Endothelial cell (in vitro differentiated cells): ENCODE measurements around the gene OR10A6. TPM values are rescaled to one million over a fixed set of nuclear protein-coding genes. Genes with fewer than 3 reads are reported as not detected.

Source experiments
- DNase-seq: peaks from one replicate; pipeline ENCODE4 v3.0.0; 2021; ENCODE audit warnings: low spot score
- H3K27ac Mint-ChIP-seq: one replicate; pipeline ENCODE4 v1.8.0; 2021; ENCODE audit warnings: mixed read lengths, inconsistent platforms; ENCODE audit not compliant: unreplicated experiment
- H3K27me3 Mint-ChIP-seq: one replicate; pipeline ENCODE4 v1.8.0; 2021; ENCODE audit warnings: mild to moderate bottlenecking, moderate library complexity, mixed read lengths, inconsistent platforms; ENCODE audit not compliant: unreplicated experiment
- H3K36me3 Mint-ChIP-seq: one replicate; pipeline ENCODE4 v1.8.0; 2021; ENCODE audit warnings: mild to moderate bottlenecking, low read depth, mixed read lengths, inconsistent platforms; ENCODE audit not compliant: unreplicated experiment
- H3K4me1 Mint-ChIP-seq: one replicate; pipeline ENCODE4 v1.8.0; 2021; ENCODE audit warnings: mild to moderate bottlenecking, mixed read lengths, inconsistent platforms; ENCODE audit not compliant: unreplicated experiment
- H3K4me3 Mint-ChIP-seq: one replicate; pipeline ENCODE4 v1.8.0; 2021; ENCODE audit warnings: mild to moderate bottlenecking, mixed read lengths, inconsistent platforms; ENCODE audit not compliant: unreplicated experiment
- H3K9me3 Mint-ChIP-seq: one replicate; pipeline ENCODE4 v1.8.0; 2021; ENCODE audit warnings: mixed read lengths, inconsistent platforms; ENCODE audit not compliant: unreplicated experiment
- CTCF ChIP-seq: fragments of 200-600 bp; sonication (generic); IDR thresholded peaks from one replicate; pipeline ENCODE4 v1.5.0; 2021; ENCODE audit warnings: antibody characterized with exemption; ENCODE audit not compliant: unreplicated experiment
- total RNA-seq: library from RNA; stranded (reverse); fragmentation: NEBNext Ultra II Directional; extraction: Animal tissue kit (Norgen Biotek cat#: 25700); gene quantifications from one replicate; pipeline ENCODE4 v1.2.1, GENCODE V29; 2021; ENCODE audit not compliant: unreplicated experiment

The OR10A6 gene
- total RNA-seq, 1 donor from 2014 or later = not detected

- no peak for DNase-seq
- H3K4me1 Mint-ChIP-seq = no peaks in the 10 kb centered on the region
- H3K4me3 Mint-ChIP-seq = no peak overlapping the region
- H3K9me3 Mint-ChIP-seq = no peaks in the 10 kb centered on the region
- no peak for TF ChIP-seq CTCF
- H3K27ac Mint-ChIP-seq = no peak overlapping the region
- peaks cover 4% of the 10 kb centered on the region for H3K36me3 Mint-ChIP-seq
- peaks cover 8% of the 10 kb centered on the region for H3K27me3 Mint-ChIP-seq
Observed at GRCh38 chr11:7918141-7918540, 12.9 kb downstream of the OR10A6 start.

DNA sequence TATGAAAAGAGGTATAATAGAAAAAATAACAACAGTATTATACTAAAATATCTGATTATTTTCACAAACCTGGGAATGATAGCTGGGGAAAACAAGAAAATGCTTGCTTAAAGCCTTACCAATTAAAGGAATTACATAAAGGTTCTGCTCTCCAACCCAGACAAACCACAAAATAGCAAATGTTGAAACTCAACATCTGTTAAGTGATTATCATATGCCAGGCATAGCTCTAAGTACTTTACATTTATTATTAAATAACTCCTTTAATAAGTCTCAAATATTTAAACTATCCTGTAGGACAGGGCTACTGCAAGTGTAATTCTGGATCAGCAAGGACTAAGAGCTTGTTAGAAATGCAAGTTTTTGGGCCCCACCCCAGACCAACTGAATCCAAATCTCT, 20.1 kb downstream of the OR10A6 start:
- no peak for TF ChIP-seq CTCF
- Mint-ChIP-seq H3K36me3 (no peaks in the 10 kb centered on the region), H3K4me3 (no peak overlapping the region), H3K27ac (no peak overlapping the region), H3K4me1 (peaks cover 33% of the 10 kb centered on the region), H3K27me3 (peaks cover 6% of the 10 kb centered on the region), H3K9me3 (no peaks in the 10 kb centered on the region)
- no peak for DNase-seq

DNA sequence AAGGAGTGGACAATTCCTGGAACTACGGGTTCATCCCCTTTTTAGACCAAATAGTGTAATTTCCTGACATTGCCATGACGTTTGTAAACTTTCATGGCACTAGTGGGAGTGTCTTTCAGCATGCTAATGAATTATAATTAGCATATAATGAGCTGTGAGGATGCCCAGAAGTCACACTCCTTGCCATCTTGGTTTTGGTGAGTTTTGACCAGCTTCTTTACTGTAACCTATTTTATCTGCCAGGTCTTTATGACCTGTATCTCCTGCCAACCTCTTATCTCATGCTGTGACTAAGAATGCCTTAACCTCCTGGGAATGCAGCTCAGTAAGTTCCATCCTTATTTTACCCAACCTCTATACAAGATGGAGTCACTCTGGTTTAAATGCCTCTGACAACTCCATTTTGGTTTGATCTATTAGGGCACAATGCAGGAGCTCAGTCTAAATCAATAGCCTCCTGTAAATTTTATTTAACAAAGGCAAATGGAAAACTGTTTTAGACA, 20.7 kb downstream of the OR10A6 start:
- Mint-ChIP-seq H3K27me3 (peaks cover 6% of the 10 kb centered on the region), H3K4me1 (peaks cover 40% of the 10 kb centered on the region), H3K9me3 (no peaks in the 10 kb centered on the region), H3K27ac (peak overlapping the region; percentile 81), H3K4me3 (no peak overlapping the region), H3K36me3 (no peaks in the 10 kb centered on the region)
- no peak for DNase-seq
- TF ChIP-seq CTCF = no peak

DNA sequence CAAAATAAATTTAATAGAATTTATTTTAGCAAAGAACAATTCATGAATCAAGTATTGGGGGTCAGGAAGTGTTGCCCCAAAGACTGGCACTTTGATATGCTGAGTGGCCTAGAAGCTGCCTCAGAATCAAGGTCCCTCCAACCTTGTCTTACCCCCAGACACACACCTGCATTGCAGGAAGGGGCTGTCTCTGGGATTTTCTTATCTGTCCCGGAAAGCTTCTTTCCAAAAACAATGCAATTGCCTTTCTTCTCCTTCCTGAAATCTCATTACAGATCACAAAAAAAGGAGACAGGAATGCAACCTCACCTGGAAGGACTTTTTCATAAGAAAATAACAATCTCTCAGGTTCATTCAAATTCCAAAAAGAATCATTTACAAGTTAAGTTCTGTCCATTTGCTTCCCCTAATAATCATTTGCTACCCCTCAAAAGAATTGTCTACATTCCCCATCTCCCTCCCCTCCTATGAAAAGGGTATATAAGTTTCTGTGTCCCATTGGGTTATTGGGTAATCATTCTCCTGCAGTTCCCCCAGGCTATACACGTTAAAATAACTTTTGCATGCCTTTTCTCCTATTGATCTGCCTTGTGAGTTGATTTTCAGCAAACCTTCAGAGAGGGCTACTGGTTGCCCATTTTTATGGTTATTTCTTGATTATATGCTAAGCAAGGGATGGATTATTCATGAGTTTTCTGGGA, 21.3 kb downstream of the OR10A6 start:
- no peak for TF ChIP-seq CTCF
- Mint-ChIP-seq H3K4me3 (no peak overlapping the region), H3K9me3 (no peaks in the 10 kb centered on the region), H3K4me1 (peaks cover 43% of the 10 kb centered on the region), H3K27ac (peak overlapping the region; percentile 54), H3K36me3 (no peaks in the 10 kb centered on the region), H3K27me3 (peaks cover 6% of the 10 kb centered on the region)
- no peak for DNase-seq

- no peak for DNase-seq
- Mint-ChIP-seq H3K4me1 (peaks cover 55% of the 10 kb centered on the region), H3K9me3 (no peaks in the 10 kb centered on the region), H3K36me3 (no peaks in the 10 kb centered on the region), H3K27ac (no peak overlapping the region), H3K4me3 (no peak overlapping the region), H3K27me3 (no peaks in the 10 kb centered on the region)
- no peak for TF ChIP-seq CTCF
Observed at GRCh38 chr11:7907121-7907520, 23.9 kb downstream of the OR10A6 start.
